BJ (cell line): ENCODE data around the gene COP1. TPM values are rescaled to one million over a fixed set of nuclear protein-coding genes. Genes with fewer than 3 reads are reported as not detected.

ENCODE experiments used
- CTCF ChIA-PET: fragments of 350-600 bp; formaldehyde crosslinking; extraction: SDS; loops from one replicate; lab custom pipeline; 2021; ENCODE audit warnings: antibody characterized with exemption, inconsistent platforms; lab: Yijun Ruan, JAX
- POLR2A ChIA-PET: fragments of 300-600 bp; sonication (Branson Sonifier 250); formaldehyde crosslinking; extraction: SDS; loops from one replicate; lab custom pipeline; 2021; ENCODE audit warnings: antibody characterized with exemption; lab: Charles Lee
- DNase-seq: peaks from one replicate; pipeline ENCODE4 v3.0.0-alpha.2; 2011; ENCODE audit warnings: low read depth
- H3K27me3 ChIP-seq: 2 replicates; pipeline ENCODE4 v1.6.0; 2011; ENCODE audit warnings: low read length; ENCODE audit not compliant: control insufficient read depth, insufficient read depth
- H3K36me3 ChIP-seq: 2 replicates; pipeline ENCODE4 v1.5.1; 2011; ENCODE audit warnings: low read length; ENCODE audit not compliant: control insufficient read depth, insufficient read depth
- H3K4me3 ChIP-seq: 2 replicates; pipeline ENCODE4 v1.5.1; 2011; ENCODE audit warnings: low read depth, mild to moderate bottlenecking, control low read depth, low read length
- CTCF ChIP-seq: IDR thresholded peaks from 2 replicates; pipeline ENCODE4 v1.5.1; 2011; ENCODE audit warnings: low read depth, mild to moderate bottlenecking, control low read depth, inconsistent platforms, low read length, moderate library complexity; ENCODE audit not compliant: insufficient read depth
- polyA plus RNA-seq: library from polyadenylated mRNA; depleted of rRNA; stranded (reverse); fragments of >200 nt; gene quantifications from 2 replicates; pipeline ENCODE4 v1.2.3, GENCODE V29; 2011

COP1 gene
- polyA plus RNA-seq, 1 experiment: 14.8 TPM

GRCh38 chr1:175978476-175978875 lies 228.6 kb downstream of the COP1 start:
- no peak for TF ChIP-seq CTCF
- no peak for DNase-seq
- Histone ChIP-seq H3K36me3 (no peaks in the 10 kb centered on the region; the same call in 1 of the 2 replicates), H3K4me3 (no peak overlapping the region), H3K27me3 (no peaks in the 10 kb centered on the region)
- ChIA-PET CTCF (no interaction called here), POLR2A (no interaction called here)

GRCh38 chr1:175976865-175977642 lies 230.0 kb downstream of the COP1 start:
- ChIA-PET POLR2A (no interaction called here), CTCF (no interaction called here)
- Histone ChIP-seq H3K36me3 (no peaks in the 10 kb centered on the region), H3K4me3 (no peak overlapping the region), H3K27me3 (no peaks in the 10 kb centered on the region)
- DNase-seq: no peak
- TF ChIP-seq CTCF: no peak

- Histone ChIP-seq H3K36me3 (peaks cover 3% of the 10 kb centered on the region), H3K4me3 (no peak overlapping the region), H3K27me3 (no peaks in the 10 kb centered on the region)
- ChIA-PET CTCF (no interaction called here), POLR2A (no interaction called here)
- no peak for TF ChIP-seq CTCF
- DNase-seq: no peak
Observed at GRCh38 chr1:175969231-175969630, 237.9 kb downstream of the COP1 start.

GRCh38 chr1:175968486-175969172 lies 238.5 kb downstream of the COP1 start:
- H3K4me3 ChIP-seq: no peak overlapping the region
- H3K36me3 ChIP-seq: peaks cover 3% of the 10 kb centered on the region
- ChIA-PET CTCF (interaction anchor here (0.6 kb wide), 1 partner anchor 40 kb away, joined by 3 read pairs; no protein-coding TSS in a partner anchor), POLR2A (no interaction called here)
- DNase-seq: peak; percentile 45
- no peak for TF ChIP-seq CTCF
- no peaks in the 10 kb centered on the region for H3K27me3 ChIP-seq

- H3K4me3 ChIP-seq: no peak overlapping the region
- POLR2A ChIA-PET: no interaction called here
- no peaks in the 10 kb centered on the region for H3K36me3 ChIP-seq
- no peaks in the 10 kb centered on the region for H3K27me3 ChIP-seq
- CTCF ChIA-PET: interaction anchor here (0.6 kb wide), 1 partner anchor 1220 kb away, joined by 3 read pairs; no protein-coding TSS in a partner anchor
- TF ChIP-seq CTCF: no peak
- no peak for DNase-seq
Observed at GRCh38 chr1:175963740-175964139, 243.3 kb downstream of the COP1 start.
